Esophagus squamous epithelium (tissue), 5 donors: ENCODE data around the gene SDK2. TPM values are rescaled to one million over a fixed set of nuclear protein-coding genes. Genes with fewer than 3 reads are reported as not detected.

Source experiments
- DNase-seq: peaks from one replicate; lab custom pipeline; 2025; lab: John Stamatoyannopoulos, UW
- H3K27ac ChIP-seq, 4 donors: fragments of 200-600 bp; sonication (generic); one replicate each; pipeline ENCODE4 v1.5.1; 2016 to 2019; ENCODE audit warnings: mild to moderate bottlenecking in 1 of 4
- H3K27me3 ChIP-seq, 4 donors: fragments of 200-600 bp; sonication (generic); 1 replicate in 3 of 4; 2 replicates in 1 of 4; pipeline versions ENCODE4 v1.5.1 to v1.6.0; 2017 to 2021; ENCODE audit warnings: antibody characterized with exemption in 1 of 4
- H3K36me3 ChIP-seq, 3 donors: fragments of 200-600 bp; sonication (generic); one replicate each; pipeline ENCODE4 v1.5.1; 2016 to 2019
- H3K4me1 ChIP-seq, 3 donors: fragments of 200-600 bp; sonication (generic); one replicate each; pipeline ENCODE4 v1.5.1; 2017 to 2019
- H3K4me3 ChIP-seq, 4 donors: fragments of 200-600 bp; sonication (generic); 1 replicate in 3 of 4; 2 replicates in 1 of 4; pipeline ENCODE4 v1.5.1; 2016 to 2019; ENCODE audit warnings: mild to moderate bottlenecking in 2 of 4, moderate library complexity in 1 of 4
- H3K9me3 ChIP-seq, 3 donors: fragments of 200-600 bp; sonication (generic); one replicate each; pipeline ENCODE4 v1.5.1; 2016 to 2019
- CTCF ChIP-seq, 6 experiments: fragments of 450-650 bp in 4 of 6; fragments of 200-600 bp in 2 of 6; sonication (generic) in 2 of 6; IDR thresholded peaks; one replicate each; pipeline ENCODE4 v1.5.1; 2016 to 2019; ENCODE audit warnings: antibody characterized with exemption in 6 of 6, mild to moderate bottlenecking in 4 of 6, moderate library complexity in 4 of 6
- POLR2A ChIP-seq, 4 donors: fragments of 450-650 bp; IDR thresholded peaks; one replicate each; pipeline ENCODE4 v1.6.1; 2017; ENCODE audit warnings: antibody characterized with exemption in 4 of 4, mild to moderate bottlenecking in 4 of 4, moderate library complexity in 3 of 4
- WGBS, 2 donors: methylation state at CpG; one replicate each; pipeline ENCODE4 v1.1.5; 2018; 5-methylcytosine and 5-hydroxymethylcytosine counted together
- intact Hi-C: fragments of 100-400 bp; cut with DNase I; formaldehyde crosslinking; loops from one replicate; pipeline ENCODE4 v1.15.0; 2022
- total RNA-seq, 4 donors: library from RNA; depleted of rRNA; stranded (reverse); fragments of >200 nt; gene quantifications; one replicate each; pipeline ENCODE4 v1.1.0, GENCODE V29; 2016
- donor health status: DM: yes; HTN: yes; CAD: no.

SDK2 gene
- total RNA-seq, 4 donors from 2014 or later: 1.7 to 5.5 (median 2.4) TPM

- TF ChIP-seq CTCF (IDR thresholded peaks at IDR 0.05): no peak
- no peak for TF ChIP-seq POLR2A (IDR thresholded peaks at IDR 0.05)
- intact Hi-C loops: no loop called here
- peaks cover 0 to 47% (median 12%) of the 10 kb centered on the region in 3 donors for H3K4me1 ChIP-seq
- WGBS, 2 donors: 43 to 66% methylated on average over 3 to 7 of the region's 11 CpGs
- no peaks in the 10 kb centered on the region for H3K36me3 ChIP-seq
- DNase-seq: no peak
- H3K9me3 ChIP-seq: no peaks in the 10 kb centered on the region
- peaks cover 0 to 32% (median 0%) of the 10 kb centered on the region in 4 donors for H3K27me3 ChIP-seq
- H3K27ac ChIP-seq: no peak overlapping the region
- no peak overlapping the region for H3K4me3 ChIP-seq
These were observed 95.5 kb downstream of the SDK2 start for GRCh38 chr17:73548620-73549311.

GRCh38 chr17:73547790-73548189 is 96.5 kb downstream of the SDK2 start:
- no peak for DNase-seq
- Histone ChIP-seq H3K36me3 (no peaks in the 10 kb centered on the region), H3K4me3 (no peak overlapping the region), H3K9me3 (no peaks in the 10 kb centered on the region), H3K27me3 (peaks cover 0 to 29% (median 0%) of the 10 kb centered on the region in 4 donors), H3K4me1 (peaks cover 0 to 40% (median 12%) of the 10 kb centered on the region in 3 donors), H3K27ac (no peak overlapping the region)
- TF ChIP-seq CTCF (IDR thresholded peaks at IDR 0.05) (no peak), POLR2A (IDR thresholded peaks at IDR 0.05) (no peak)
- 89 to 92% methylated on average over 6 of the region's 6 CpGs for whole genome bisulfite sequencing, 2 donors
- intact Hi-C loops: no loop called here

GRCh38 chr17:73546770-73547536 is 97.3 kb downstream of the SDK2 start:
- H3K9me3 ChIP-seq: no peaks in the 10 kb centered on the region
- TF ChIP-seq CTCF (IDR thresholded peaks at IDR 0.05) (no peak), POLR2A (IDR thresholded peaks at IDR 0.05) (no peak)
- no peaks in the 10 kb centered on the region for H3K36me3 ChIP-seq
- 38 to 48% methylated on average over 3 to 7 of the region's 12 CpGs for WGBS, 2 donors
- intact Hi-C loops: no loop called here
- peaks cover 0 to 39% (median 12%) of the 10 kb centered on the region in 3 donors for H3K4me1 ChIP-seq
- peak; percentile 22 for DNase-seq
- H3K4me3 ChIP-seq: no peak overlapping the region
- peak overlapping the region; percentile 20 to 63 (median 59) for H3K27ac ChIP-seq
- H3K27me3 ChIP-seq: peaks cover 0 to 24% (median 0%) of the 10 kb centered on the region in 4 donors

GRCh38 chr17:73546114-73546513 is 98.1 kb downstream of the SDK2 start:
- Histone ChIP-seq H3K36me3 (no peaks in the 10 kb centered on the region), H3K9me3 (no peaks in the 10 kb centered on the region), H3K27ac (peak overlapping the region; percentile 20 to 63 (median 59)), H3K4me1 (peaks cover 0 to 47% (median 12%) of the 10 kb centered on the region in 3 donors), H3K27me3 (peaks cover 0 to 24% (median 0%) of the 10 kb centered on the region in 4 donors), H3K4me3 (no peak overlapping the region)
- no peak for TF ChIP-seq CTCF (IDR thresholded peaks at IDR 0.05)
- TF ChIP-seq POLR2A (IDR thresholded peaks at IDR 0.05): no peak
- intact Hi-C loops: no loop called here
- 35 to 61% methylated on average over 5 to 9 of the region's 11 CpGs for WGBS, 2 donors
- no peak for DNase-seq
